ENCODE data around the gene FBXO5.
"Not testable (repeated sequence)": the region's sequence is repeated elsewhere in the genome, so short reads cannot be mapped to it uniquely, and the experiment has no call there.

The FBXO5 gene, protein sequence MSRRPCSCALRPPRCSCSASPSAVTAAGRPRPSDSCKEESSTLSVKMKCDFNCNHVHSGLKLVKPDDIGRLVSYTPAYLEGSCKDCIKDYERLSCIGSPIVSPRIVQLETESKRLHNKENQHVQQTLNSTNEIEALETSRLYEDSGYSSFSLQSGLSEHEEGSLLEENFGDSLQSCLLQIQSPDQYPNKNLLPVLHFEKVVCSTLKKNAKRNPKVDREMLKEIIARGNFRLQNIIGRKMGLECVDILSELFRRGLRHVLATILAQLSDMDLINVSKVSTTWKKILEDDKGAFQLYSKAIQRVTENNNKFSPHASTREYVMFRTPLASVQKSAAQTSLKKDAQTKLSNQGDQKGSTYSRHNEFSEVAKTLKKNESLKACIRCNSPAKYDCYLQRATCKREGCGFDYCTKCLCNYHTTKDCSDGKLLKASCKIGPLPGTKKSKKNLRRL

DNA sequence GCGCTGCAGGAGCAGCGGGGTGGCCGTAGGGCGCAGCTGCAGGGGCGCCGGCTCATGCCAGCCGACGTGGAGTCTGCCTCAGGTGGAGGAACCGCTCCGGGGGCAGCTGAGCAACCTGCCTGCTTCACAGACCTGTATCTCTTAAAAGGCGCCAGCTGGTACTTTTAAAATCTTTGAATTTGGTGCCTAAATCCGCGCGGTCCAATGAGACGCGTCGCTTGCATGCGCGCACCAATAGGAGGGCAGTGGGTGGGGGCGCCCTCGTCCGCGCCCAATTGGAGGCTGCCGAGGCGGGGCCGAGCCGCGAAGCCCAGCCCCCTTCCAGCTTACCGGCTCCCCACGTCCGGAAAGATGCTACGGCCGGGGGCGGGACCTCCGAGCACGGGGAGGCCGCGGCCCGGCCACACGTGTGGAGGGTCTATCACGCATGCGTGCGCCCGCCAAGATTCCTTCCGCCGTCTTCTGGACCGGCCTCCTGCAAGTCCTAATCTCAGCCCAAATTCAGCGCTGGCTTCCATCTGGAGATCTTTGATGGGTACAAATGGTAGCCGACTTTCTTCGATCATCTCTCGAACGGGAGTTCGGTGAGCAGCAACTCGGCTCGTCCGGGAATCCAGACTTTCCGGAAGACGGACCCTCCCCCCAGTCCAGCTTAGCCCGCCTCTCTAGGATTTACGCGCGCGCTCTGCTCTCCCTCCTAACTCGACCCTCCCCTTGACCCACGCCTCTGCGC, at the start of gene FBXO5:
Gene FBXO5, minus strand, starts transcription at position 138 of the 733 bp plus-strand sequence. Its CDS starts 82 bp downstream, at position 56.
- peak; percentile 93 for DNase-seq (ENCODE audit: low read depth, low spot score)

- DNase-seq (ENCODE audit: low read depth, low spot score), result no peak
Observed at GRCh38 chr6:153032255-153032882, 49.5 kb upstream of the FBXO5 start.

DNA sequence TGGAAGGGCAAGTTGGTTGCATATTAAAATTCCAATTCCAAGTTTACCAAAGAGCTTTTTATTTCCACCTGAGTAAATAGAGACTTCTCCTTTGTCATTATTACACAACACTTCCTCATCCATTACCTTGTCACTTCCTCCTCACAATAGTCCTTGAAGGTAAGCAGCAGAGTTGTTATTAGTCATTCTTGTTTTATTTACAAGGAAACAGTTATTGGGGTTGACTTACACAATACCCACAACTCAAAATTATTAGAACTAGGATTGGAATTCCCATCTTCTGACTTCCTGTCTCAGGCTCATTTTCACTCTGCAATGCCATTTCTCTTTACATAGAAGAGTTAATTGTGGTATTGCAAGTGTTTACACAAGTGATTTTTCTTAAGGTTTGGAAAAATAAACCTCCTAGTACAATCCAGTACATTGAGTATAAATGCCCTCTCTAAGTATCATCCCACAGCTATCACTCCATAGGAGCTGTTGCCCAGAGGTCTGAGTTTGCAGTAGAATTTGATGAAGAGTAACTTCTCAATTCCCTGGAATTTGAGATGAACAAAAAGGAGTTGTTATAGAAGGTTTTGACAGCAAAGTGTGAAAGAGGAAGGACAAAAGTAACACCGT, 48.6 kb upstream of the FBXO5 start:
- no peak for DNase-seq (ENCODE audit: low read depth, low spot score)

- DNase-seq (ENCODE audit: low read depth, low spot score), result no peak
Observed at GRCh38 chr6:153028963-153029362, 46.1 kb upstream of the FBXO5 start.

- no peak for DNase-seq (ENCODE audit: low read depth, low spot score)
Observed at GRCh38 chr6:153028286-153028685, 45.4 kb upstream of the FBXO5 start.

GRCh38 chr6:153027480-153027879, 44.6 kb upstream of the FBXO5 start:
- no peak for DNase-seq (ENCODE audit: low read depth, low spot score)

- no peak for DNase-seq (ENCODE audit: low read depth, low spot score)
Observed at GRCh38 chr6:153024709-153025017, 41.8 kb upstream of the FBXO5 start.

DNA sequence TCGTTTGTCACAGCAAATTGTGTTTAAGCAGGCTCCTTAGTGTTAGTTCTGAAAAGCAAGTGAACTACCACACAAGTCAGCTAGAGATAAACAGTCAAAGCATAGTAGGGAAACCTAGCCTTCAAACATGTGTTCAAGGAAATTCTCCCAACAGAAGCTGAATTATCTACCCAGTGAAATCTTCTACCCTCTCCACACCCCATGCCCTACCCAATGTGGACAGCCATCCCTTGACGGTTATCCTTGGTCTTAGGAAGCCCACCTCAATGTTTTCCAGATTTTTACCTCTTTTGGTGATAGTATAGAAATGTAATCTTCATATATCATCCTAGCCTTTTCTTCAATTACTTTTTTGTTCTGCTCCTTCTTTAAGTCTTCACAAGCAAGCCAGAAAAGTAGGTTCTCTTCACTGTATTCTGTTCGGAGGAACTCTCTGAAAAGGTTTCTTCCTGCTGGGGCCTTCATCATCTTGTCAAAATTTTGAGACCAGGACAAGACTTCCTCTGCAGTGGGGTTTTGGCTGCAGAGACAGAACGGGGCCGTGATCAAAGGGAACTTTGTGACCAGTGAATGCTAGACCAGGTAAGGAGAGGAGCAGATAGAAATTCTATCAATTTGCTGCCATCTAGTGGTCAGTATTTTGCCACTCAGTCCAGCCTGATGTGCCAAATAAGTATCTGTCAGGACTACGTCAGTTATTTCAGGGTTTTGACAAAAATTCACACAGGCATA, 41.3 kb upstream of the FBXO5 start:
- DNase-seq (ENCODE audit: low read depth, low spot score), result peak; percentile 21

DNA sequence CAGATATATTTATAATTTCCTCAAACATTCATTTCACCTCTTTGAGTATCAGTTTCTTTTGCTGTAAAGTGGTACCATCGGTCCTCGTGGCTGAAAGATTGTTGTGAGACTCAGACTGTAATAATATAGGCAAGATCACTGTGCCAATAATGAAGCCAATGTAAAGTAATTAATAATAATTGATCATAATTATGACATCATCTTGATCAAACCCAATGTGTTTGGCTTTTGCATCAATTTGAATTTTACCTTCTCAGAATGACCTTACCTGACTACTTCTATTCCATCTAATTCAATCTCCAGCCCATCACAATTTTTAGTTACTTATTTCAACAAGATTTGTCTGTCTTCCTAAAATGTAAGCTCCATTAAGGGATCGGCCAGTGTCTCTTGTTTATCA, 35.5 kb upstream of the FBXO5 start:
- DNase-seq (ENCODE audit: low read depth, low spot score), result no peak

DNA sequence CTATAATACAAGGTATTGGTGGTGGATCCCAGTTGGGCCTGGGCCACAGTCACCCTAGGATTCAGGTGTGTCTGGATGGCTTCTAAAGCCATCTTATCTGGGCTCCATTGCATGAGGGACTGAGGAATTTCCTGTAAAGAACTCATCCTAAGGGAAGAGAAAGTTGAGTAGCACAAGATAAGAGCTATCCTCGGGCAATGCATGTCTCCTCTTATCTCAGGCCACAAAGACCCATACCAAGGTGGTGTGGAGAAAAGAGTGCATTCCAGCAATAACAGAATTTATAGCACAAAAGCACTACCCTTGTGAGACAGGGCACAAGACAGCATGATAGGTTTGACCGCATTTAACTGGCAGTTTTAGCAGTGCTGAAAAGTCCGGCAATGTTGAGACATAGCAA, 34.0 kb upstream of the FBXO5 start:
- DNase-seq (ENCODE audit: low read depth, low spot score), result no peak

DNA sequence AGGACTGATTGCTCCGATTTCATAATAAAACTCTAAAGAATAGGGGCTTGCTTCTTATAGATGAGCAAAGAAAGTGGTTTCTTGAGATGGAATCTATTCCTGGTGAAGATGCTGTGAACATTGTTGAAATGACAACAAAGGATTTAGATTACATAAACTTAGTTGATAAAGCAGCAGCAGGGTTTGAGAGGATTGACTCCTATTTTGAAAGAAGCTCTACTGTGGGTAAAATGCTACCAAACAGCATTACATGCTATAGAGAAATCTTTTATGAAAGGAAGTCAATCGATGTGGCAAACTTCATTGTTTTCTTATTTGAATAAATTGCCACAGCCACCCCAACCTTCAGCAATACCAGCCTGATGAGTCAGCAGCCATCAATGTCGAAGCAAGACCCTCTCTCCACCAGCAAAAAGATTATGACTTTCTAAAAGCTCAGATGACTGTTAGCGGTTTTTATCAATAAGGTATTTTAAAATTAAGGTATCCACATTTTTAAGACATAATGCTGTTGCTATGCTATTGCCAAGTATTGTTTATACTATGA, 32.3 kb upstream of the FBXO5 start:
- DNase-seq (ENCODE audit: low read depth, low spot score), result no peak

- DNase-seq (ENCODE audit: low read depth, low spot score), result no peak
Observed at GRCh38 chr6:153013438-153013837, 30.6 kb upstream of the FBXO5 start.

DNA sequence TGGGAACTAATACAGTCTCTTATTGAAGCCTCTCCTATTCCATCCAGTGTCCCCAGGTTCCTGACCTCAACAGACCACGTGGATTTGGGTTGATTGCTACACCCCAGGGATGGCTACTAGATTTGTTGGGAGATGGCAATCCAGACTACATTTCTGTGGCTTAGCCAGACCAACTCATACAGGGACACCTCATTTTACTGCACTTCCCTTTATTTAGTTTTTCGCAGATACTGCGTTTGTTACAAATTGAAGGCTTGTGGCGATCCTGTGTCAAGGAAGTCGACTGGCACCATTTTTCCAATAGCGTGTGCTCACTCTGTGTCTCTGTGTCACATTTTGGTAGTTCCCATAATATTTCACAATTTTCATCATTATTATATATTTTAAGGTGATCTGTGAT, 30.0 kb upstream of the FBXO5 start:
- DNase-seq (ENCODE audit: low read depth, low spot score), result no peak

DNA sequence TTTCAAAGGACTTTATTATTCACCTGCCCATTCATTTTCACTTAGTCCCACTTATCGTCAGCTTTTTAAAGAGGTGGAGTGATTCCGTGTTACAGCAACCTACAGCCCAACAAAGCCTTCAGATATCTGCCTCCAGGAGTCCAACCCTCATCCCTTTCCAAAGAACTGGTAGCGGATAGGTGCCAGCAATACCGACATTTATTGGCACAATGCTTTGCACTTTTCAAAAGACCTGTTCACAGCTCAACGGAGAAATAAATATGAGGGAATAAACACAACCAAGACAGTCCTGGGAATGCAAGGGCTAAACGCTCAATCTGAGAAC, 20.5 kb upstream of the FBXO5 start:
- no peak for DNase-seq (ENCODE audit: low read depth, low spot score)

DNA sequence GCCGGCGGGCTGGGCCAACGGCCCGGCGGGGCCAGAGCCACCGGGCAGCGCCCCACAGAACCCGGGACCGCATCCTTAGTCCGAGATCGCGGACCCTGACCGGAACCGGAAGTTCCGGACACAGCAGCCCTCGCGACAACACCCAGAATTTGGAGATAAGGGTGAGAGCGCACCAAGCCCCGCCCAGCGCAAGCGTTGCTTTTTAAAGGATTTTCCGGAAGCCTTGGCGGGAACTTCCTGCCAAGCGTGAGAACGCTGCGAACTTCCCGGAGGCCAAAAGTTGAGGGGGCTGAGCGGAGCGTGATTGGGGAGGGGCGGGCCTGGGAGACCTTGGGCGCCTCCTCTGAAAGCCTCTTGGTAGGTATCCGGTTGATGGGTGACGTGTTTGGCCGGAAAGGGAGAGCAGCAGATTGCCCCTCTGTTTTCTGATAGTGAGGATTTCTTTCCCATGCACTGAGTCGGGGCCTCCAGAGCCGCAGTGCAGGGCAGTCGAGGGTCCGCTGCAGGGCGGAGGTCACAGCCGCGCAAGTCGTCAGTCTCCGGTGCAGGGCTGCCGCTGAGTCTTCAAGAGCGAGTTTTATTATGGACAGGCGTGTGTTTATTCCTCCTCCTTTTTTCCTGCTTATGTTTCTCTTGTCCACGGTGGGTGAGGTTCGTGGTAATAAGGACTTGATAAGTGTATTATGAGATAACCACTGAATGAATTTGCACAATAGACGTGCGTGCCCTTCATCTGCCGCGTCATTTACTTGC, 19.9 kb upstream of the FBXO5 start, which contains the start of gene MTRF1L:
Gene MTRF1L, minus strand, starts transcription at position 97 of the 753 bp plus-strand sequence. Its CDS starts 24 bp downstream, at position 73.
- DNase-seq (ENCODE audit: low read depth, low spot score), result peak; percentile 71

GRCh38 chr6:153001767-153002612, 19.1 kb upstream of the FBXO5 start:
- DNase-seq (ENCODE audit: low read depth, low spot score), result no peak

DNA sequence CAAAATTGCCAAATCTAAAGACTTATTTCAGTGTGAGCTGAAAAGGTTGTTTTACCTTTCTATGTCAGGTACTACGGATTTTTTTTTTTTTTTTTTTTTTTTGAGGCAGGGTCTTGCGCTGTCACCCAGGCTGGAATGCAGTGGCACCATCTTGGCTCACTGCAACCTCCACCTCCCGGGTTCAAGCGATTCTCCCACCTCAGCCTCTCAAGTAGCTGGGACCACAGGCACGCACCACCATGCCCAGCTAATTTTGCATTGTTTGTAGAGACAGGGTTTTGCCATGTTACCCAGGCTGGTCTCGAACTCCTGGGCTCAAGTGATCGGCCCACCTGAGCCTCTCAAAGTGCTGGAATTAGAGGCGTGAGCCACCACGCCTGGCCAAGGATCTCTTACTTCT, 17.9 kb upstream of the FBXO5 start:
- DNase-seq (ENCODE audit: low read depth, low spot score), result not testable (repeated sequence)

- no peak for DNase-seq (ENCODE audit: low read depth, low spot score)
Observed at GRCh38 chr6:153000243-153000642, 17.4 kb upstream of the FBXO5 start.

DNA sequence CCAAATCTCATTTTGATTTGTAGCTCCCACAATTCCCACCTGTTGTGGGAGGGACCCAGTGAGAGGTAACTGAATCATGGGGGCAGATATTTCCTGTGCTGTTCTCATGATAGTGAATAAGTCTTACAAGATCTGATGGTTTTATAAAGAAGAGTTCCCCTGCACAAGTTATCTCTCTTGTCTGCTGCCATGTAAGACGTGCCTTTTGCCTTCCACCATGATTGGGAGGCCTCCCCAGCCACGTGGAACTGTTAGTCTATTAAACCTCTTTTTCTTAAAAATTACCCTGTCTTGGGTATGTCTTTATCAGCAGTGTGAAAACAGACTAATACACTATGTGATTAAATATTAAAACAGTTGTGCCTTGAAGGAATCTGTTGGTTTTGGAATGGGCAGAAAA, 16.7 kb upstream of the FBXO5 start:
- DNase-seq (ENCODE audit: low read depth, low spot score), result not testable (repeated sequence)

GRCh38 chr6:152993847-152994246, 11.0 kb upstream of the FBXO5 start:
- no peak for DNase-seq (ENCODE audit: low read depth, low spot score)
